ENCODE results near the gene AP2B1.

AP2B1 gene

DNA sequence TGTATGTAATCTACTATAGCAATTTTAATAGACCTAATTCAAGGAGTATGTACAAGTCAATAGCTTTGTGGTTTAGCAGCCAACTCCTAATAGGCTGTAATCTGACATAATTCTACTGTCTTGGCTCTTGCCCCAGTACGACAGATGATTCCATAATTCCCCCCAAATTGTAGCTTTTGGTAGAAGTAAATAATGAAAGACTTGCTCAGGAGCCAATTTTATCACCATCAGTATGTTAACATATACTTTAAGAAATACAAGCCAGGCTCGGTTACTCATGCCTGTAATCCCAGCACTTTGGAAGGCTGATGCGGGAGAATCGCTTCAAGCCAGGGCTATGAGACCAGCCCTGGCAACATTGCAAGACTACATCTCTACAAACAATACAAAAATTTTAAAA, 53.9 kb downstream of the AP2B1 start:
- DNase-seq = no peak

DNA sequence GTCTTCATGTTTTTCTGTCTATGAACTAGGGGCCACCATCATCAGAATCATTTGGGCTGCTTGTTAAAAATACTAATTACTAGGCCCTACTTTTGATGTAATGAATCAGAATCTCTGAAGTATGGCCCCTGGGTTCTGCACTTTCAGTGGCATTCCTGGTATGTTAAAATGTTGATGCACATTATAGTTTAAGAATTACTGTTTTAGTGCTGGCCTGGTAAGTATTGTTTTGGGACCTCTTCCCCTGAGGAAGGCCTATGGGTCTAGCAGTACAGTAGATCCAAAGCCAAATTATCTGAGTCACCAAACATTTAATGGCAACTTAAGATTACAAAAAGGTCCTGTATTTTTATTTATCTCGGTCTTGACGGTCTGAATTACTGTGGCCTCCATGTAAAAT, 58.8 kb downstream of the AP2B1 start:
- no peak for DNase-seq

DNA sequence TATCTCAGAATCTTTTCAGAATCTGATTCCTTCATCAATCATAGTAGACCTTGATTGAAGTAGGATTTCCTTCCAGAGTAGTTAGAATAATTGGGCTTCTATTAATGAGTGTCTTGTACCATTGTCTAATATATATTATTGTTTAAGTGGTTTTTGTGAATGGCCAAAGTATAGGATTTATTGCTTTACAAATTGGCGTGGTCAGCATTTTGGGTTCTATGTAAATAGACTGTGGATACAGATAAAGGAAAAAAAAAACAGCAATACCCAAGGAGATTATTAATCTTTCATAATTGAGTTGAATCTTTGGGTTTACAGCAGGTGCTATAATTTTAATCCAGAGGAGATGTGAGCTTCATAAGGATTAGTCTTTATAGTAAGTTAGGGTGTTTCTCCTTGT, 64.3 kb downstream of the AP2B1 start:
- no peak for DNase-seq

DNA sequence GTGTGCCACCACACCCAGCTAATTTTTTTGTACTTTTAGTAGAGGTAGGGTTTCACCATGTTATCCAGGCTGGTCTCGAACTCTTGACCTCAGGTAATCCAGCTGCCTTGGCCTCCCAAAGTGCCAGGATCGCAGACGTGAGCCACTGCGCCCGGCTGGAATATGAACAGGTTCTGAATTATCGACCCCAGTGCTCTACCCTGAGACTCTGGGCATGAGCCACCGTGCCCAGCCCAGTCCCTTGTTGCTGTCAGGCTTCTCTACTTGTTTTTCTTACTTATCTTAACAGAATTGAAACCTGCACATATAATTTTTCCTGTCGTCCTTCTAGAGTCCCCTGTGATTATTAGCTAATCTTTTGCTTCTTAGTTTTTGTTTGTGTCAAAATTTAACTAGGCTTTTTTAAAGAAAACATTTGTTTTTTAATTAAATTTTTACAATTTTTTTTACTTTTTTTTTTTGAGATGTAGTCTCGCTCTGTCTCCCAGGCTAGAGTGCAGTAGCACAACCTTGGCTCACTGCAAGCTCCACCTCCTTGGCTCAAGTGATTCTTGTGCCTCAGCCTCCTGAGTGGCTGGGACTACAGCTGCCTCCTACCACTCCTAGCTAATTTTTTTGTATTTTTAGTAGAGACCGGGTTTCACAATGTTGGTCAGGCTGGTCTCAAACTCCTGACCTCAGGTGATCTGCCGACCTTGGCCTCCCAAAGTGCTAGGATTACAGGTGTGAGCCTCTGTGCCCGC, 66.7 kb downstream of the AP2B1 start:
- no peak for DNase-seq

DNA sequence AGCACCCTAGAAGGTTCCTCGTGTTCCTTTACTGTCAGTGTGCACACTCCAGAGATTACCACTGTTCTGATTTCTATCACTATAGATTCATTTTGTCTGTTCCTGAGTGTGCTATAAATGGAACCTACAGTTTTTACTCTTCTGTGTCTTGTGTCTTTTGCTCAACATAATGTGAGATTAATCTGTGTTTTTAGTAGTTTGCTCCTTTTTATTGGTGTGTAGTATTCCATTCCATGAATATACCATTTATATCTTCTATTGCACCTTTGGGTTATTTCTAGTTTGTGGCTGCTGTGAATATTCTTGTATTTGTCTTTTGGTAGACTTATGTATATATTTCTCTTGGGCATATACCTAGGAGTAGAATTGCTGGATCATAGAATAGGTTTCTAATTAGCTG, 68.2 kb downstream of the AP2B1 start:
- no peak for DNase-seq

DNA sequence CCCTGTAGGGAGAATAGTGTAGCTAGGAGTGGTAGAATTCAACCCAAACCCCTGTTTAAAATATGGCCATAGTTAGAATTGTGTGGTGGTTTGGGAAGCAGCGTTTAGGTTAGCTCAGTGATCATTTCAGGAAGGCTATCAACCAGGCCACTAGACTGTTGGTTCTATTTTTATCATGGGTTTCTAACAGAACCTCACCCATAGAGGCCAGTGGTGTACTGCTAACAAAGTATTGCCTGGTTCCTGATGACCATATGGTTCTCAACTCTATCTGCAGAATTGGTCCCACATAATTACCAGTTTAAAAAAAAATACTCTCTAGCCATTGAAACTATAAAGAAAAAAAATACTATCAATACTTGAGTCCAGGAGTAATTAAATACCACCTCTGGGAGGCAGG, 73.8 kb downstream of the AP2B1 start:
- no peak for DNase-seq

DNA sequence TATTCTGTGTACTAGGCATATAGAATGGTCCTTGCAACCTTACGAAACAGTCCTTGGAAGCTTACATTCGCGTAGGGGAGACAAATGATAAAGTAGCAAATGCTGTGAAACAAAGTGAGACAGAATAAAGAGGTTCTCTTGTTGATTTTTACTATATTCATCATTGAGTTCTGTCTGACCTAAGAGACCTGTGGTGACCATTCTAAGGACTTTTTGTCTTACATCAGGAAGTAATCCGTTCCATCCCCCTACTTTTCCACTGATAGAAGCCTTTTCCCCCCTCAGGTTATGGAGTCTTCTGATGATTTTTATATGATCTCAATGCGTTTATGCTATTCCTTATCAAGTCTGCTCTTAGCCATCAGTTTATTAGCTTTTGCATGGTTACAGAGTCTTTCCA, 77.6 kb downstream of the AP2B1 start:
- DNase-seq = no peak

DNA sequence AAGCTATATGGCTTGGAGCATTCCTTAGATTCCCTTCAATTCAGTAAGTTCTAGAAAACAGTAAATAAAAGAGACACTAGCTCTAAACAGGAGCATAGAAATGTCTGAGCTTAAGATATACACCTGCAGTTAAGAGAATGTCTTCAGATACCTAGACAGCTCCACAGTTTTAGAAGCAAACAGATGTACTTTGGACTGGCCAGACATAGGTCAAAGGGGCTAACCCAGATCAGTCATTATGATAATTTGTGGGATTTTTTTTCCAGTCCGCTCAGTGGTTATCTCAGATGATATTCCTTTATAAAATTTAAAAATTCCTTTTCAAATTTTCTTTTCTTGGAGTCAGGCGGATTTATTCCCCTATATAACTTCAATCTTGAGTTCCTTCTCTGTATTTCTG, 78.5 kb downstream of the AP2B1 start:
- DNase-seq = no peak

DNA sequence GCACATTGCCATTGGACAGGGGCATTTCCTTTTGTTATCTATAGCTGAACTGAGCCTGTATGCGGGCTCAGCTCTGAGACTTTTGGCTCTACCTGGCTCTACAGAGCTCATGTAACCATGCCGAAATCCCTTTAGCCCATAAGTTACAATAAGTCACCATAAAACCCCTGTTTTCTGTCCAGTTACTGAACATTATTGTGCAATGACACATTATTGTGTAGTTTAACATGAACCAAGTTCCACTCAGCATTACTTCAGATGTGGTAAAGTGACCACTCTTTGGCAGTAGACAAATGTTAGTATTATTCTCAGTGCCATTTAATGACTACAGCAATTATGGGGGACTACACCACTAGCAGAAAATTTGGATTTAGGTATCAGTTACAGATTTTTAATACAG, 78.9 kb downstream of the AP2B1 start:
- no peak for DNase-seq

DNA sequence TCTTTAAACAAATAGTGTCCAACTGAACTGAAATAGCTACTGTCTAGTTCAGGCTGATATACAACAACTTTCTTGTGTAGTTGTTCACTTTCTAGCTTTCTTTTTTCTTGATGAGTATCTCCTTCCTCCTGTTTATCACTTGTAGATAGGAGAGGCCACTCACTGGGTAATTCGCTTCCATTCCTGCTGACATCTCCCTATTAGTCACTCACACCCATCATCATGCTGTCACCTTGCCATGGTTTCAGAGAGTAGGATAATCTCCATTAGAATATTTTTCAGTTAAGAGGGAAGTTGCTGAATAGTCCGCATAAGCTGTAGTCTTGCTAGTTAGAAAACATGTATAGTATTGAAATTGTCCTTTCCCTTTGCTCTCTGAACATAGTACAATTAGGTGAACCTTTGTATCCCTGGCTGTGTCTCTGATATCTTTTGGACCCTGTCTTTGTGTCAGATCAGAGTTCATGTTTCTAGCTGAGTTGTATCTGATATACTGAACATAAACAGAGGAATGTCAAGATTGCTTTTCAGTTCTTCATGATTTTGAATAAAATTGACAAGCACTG, 79.9 kb downstream of the AP2B1 start:
- DNase-seq = no peak

DNA sequence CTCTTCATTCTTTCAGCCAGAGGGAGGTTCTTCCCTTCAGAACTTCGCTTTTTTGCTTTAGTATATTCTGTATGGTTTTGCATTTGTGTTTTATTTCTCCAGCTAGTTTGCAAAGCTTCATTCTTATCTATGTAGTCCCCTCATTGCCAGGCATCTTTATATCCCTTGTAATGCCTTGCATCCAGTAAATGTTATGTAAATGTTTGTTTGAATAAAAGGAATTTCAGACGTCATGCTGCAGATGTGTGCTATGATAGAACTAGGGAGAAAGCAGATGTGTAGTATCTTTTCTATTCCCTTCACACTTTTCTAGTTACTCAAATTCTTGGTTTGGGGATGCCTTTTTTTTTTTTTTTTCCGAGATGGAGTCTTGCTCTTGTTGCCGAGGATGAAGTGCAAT, 81.7 kb downstream of the AP2B1 start:
- DNase-seq = no peak

DNA sequence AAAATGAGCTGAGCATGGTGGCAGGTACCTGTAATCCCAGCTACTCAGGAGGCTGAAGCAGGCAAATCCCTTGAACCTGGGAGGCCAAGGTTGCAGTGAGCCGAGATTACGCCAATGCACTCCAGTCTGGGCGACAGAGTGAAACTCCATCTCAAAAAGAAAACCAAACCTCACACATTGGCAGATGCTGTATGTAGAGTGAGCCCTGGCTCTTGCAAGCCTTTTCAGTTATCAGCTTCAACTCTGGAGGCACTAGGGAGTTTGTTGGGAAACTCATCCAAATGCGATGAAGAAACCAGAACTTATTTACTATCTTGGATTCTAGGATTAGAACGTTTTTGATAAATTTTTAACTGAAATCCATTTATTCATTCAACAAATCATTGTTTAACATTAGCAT, 87.4 kb downstream of the AP2B1 start:
- DNase-seq = no peak

DNA sequence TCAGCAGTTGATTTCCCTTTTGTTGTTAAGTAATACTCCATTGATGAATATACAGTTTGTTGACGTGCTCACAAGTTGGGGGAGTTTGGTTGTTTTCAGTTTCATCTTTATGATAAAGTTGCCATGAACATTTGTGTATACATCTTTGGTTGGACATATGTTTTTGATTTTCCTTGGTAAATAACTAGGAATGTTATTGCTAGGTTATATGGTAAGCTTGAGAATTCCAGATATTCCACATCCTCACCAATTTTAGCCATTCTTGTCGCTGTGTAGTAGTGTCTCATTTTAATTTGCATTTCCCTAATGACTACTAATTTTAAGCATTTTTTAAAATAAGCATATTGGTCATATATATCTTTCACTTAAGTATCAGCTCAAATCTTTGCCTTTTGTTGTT, 89.3 kb downstream of the AP2B1 start:
- DNase-seq = no peak

DNA sequence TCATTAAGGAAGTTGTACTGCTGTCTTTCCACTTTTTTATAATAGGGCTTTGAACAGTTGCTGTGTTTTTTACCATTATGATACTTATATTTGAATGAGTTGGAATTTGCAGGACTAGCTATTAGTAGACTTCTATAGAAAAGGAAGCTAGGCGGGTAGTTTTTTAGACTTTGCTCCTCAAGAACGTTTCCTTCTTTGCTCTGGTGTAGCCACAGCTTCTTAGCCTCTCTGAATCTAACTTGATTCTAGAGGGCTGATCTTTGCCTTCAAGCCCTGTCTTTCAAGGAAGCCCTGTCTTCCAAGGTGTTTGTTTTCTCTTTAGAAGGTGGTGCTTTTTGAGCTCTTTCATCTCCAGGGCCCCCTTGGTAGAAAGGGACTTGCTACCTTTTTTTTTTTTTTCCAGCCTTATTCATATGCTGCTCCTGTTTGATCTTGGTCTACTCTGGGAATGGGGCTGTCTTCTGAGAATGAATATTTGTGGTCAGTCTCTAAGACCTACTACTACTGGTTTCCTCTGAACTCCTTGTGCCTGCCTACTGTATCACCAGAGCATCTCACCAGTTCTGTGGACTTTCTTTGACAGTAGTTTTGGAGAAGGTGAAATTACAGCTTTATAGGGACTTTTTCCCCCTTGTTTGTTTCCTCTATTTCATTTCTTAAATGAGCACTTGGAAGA, 92.0 kb downstream of the AP2B1 start:
- DNase-seq = no peak

DNA sequence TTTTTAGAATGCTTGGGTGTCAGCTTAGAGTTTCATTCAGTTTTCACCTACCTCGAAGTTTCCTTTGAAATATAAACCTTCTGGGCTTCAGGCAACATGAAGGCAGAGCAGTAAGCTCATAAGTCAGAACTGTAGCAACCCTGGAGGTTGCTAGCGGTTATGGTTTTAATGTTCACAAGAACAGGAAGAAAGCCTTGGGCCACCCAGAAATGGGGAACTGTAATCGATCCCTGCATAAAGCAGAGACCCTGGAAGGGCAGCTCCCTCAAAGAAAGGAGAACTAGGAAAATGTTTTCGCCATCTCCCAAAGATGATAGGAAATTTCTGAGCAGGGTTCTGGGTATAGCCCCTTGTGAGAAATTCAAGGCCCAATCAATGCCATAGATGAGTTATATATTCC, 96.5 kb downstream of the AP2B1 start:
- no peak for DNase-seq

DNA sequence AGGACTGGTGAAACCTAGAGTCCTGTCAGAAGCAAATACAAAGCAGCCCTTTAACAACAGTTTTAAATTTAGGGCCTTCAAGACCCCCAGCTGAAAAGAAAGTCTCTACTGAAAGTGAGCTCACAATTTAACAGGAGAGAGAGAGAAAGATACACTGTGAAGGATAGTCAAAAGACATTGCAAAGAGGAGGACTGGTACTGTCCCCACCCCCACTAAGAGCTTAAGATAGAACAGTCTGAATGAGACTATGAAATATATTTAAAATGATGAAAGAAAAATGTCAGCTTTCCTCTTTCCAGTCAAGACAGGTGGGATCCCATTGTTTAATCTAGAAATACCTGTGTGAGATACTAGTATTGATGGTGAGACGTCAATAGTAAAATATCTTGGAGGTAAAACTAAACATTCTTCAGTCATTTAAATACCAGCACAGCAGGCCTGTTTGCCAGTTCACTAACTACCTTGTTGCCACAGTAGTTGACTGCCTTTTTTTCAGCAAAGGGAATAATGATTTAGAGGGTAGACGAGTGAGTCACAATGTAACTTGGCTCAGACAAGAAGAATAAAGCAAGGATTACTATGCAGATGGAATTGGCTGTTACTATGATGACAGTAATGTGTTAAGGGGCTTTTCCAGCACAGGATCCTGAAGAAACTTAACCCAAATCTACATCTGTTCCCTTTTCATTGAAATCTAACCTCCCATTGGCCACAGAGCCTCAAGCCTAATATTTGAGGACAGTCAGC, 97.1 kb downstream of the AP2B1 start:
- no peak for DNase-seq

DNA sequence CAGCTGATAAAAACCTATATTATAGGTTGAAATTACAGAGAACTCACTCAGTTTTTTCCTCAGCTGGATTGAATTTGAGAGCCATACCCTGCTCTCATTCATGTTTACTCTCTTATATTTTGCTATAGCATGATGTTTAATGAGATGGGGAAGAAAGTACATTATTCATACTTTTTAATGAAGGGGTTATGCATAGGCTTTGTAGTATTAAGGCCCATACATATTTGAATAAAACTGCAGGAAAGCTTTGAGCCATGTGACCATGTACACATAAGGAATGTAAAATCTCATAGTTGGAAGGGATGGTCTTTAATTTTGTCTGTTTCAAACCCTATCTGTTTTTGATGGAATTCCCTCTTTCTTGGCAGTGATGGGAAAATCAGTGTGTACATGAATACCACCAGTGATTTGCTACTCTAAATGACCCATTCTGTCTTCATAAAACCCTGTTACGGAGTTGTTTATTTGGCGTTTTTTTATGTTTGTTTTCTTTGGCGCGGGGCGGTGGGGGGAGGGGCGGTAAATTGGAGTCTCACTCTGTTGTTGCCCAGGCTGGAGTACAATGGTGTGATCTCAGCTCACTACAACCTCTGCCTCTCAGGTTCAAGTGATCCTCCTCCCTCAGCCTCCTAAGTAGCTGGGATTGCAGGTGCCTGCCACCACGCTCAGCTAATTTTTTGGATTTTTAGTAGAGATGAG, 105.5 kb downstream of the AP2B1 start:
- no peak for DNase-seq

DNA sequence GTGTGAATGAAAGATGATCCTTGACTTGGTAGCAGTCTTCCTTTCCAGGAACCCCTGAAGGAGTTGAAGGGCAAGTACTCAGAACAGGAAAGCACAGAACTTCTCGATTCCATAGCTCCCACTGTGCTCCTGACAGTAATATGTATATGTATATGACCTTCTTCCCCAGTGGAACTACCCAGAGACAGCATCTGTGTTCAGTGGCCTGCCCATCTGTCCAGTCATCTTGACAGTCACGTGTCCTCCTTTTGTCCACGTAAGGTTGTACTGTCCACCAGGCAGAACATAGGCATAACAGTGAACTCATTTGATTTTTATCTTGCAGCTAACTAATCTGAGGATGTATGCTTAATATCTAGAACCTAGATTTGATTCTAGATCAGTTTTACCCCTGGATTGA, 106.5 kb downstream of the AP2B1 start:
- DNase-seq = no peak

DNA sequence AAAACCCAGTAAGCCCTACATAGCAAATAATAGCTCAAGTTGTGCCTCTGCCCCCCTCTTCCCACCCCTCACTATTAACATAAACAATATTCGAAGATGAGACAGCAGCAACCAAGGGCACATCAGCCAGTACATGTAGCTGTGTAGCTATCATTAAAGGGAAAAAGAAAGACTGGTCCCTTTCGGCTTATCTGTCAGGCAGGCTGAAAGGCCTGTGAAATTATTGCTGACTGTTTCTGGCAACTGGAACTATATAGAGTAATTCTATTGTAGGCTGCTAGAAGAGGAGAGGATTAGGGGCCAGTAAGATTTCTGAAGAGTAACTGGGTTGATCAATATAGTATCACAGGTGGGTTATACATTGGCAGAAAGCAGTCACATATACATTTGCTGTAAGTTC, 107.8 kb downstream of the AP2B1 start:
- DNase-seq = no peak

DNA sequence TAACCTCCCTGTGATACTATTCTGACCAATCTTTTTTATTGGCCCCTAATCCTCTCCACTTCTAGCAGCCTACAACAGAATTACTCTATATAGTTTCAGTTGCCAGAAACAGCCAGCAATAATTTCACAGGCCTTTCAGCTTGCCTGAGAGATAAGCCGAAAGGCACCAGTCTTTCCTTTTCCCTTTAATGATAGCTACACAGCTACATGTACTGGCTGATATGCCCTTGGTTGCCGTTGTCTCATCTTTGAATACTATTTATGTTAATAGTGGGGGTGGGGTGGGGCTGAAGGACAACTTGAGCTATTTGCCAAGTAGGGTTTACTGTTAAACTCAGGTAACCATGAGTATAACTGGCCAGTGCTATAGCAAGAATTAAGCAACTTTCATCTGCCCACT, 108.5 kb downstream of the AP2B1 start:
- DNase-seq = no peak

DNA sequence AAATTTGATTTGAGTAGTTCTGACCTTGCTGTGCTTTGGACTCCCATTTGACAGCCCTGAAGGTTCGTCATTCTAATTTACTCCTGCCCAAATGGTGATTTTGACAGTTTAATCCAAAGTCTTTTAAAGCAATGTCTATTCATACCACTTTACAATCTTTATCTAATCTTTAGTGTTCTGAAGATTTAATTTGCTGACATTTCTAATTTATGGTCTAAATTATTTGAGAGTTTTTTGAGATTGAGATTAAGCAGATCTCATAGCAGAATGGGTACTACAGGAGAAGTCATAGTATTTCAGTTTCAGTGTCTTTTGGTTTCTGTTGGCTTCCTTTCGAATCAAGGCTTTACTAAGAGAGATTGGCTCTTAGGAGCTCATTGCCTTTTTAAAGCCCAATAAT, 111.7 kb downstream of the AP2B1 start:
- DNase-seq = no peak

DNA sequence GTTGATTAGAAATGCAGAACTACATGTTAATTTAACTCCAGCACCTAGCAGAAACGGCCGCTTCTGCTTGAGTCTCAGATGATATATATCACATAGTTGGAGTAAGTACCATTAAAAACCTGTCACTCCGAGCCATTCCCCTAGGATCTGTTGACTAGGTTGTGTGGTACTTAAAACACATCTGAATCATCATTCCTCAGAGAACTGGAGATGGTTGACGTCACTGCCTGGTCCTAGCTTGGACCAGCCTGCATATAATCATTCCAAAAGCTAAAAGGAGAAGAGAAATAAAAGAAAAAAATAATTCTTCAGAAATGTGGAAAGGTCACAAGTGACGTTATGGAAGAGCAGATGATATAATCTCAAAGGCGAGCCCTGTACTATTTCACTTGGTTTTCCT, 113.0 kb downstream of the AP2B1 start:
- DNase-seq = no peak

DNA sequence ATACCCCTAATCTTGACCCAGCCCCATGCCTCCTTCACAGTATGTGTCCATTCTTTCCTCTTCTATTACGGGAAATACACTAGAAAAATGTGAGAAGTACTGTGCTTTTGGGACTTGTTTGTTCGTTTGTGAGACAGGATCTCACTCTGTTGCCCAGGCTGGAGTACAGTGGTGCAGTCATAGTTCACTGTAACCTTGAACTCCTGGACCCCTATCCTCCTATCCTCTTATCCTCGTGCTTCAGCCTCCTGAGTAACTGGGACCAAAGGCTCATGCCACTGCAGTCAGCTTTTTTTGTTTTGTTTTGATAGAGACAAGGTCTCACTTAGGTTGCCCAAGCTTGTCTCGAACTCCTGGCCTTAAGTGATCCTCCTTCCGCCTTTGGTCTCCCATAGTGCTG, 114.4 kb downstream of the AP2B1 start:
- no peak for DNase-seq

Data from NCI-H2107 (cell line).